22Rv1 (cell line): Measurements from ENCODE around the gene LARGE2.

Experiments
- CTCF ChIP-seq: fragments of 450-650 bp; IDR thresholded peaks from 2 replicates; pipeline ENCODE4 v1.5.1; 2017; ENCODE audit warnings: mild to moderate bottlenecking
- ZFX ChIP-seq: fragments of 450-650 bp; IDR thresholded peaks from 2 replicates; pipeline ENCODE4 v1.6.1; 2017; ENCODE audit warnings: antibody characterized with exemption, borderline replicate concordance

GRCh38 chr11:45974806-45975205, 52.4 kb downstream of the LARGE2 start:
- TF ChIP-seq CTCF = no peak
- no peak for TF ChIP-seq ZFX
